Memory B cell (primary cell): ENCODE measurements around the gene TRUB1.

Source experiments
- ATAC-seq: fragments of 150-1000 bp; cut with Tn5 transposase; 2 replicates; pipeline ENCODE4 v1.10.0; 2021; ENCODE audit warnings: low read depth, mild to moderate bottlenecking, moderate library complexity
- DNase-seq, 2 donors: peaks; one replicate each; pipeline ENCODE4 v3.0.0; 2022; ENCODE audit warnings: low spot score in 2 of 2
- H3K27ac Mint-ChIP-seq: one replicate; pipeline ENCODE4 v1.8.0; 2022; ENCODE audit warnings: mild to moderate bottlenecking, moderate library complexity, mixed read lengths
- H3K27me3 Mint-ChIP-seq: one replicate; pipeline ENCODE4 v1.8.0; 2022; ENCODE audit warnings: mixed read lengths
- H3K36me3 Mint-ChIP-seq: one replicate; pipeline ENCODE4 v1.8.0; 2022; ENCODE audit warnings: mild to moderate bottlenecking, mixed read lengths
- H3K4me1 Mint-ChIP-seq: one replicate; pipeline ENCODE4 v1.8.0; 2022; ENCODE audit warnings: mixed read lengths
- H3K4me3 Mint-ChIP-seq: one replicate; pipeline ENCODE4 v1.8.0; 2022; ENCODE audit warnings: mild to moderate bottlenecking, moderate library complexity, mixed read lengths
- H3K9me3 Mint-ChIP-seq: one replicate; pipeline ENCODE4 v1.8.0; 2022; ENCODE audit warnings: mixed read lengths

The TRUB1 gene

DNA sequence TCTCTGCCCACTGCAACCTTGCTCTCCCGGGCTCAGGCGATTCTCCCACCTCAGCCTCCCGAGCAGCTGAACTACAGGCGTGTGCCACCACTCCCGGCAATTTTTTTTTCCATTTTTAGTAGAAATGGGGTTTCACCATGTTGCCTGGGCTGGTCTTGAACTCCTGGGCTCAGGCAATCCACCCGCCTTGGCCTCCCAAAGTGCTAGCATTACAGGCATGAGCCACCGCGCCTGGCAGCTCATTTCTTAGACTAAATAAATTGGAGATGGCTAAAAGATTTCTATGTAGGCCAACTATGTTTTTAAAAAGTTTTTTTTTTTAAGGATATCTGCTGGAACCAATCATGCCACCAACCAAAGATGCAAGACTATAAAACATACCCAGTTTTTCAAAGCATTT lies 67.8 kb downstream of the TRUB1 start:
- H3K36me3 Mint-ChIP-seq = peaks cover 6% of the 10 kb centered on the region
- H3K4me3 Mint-ChIP-seq = no peak overlapping the region
- ATAC-seq = no peak
- no peak overlapping the region for H3K27ac Mint-ChIP-seq
- peaks cover 7% of the 10 kb centered on the region for H3K9me3 Mint-ChIP-seq
- DNase-seq = no peak
- H3K27me3 Mint-ChIP-seq = peaks cover 10% of the 10 kb centered on the region
- H3K4me1 Mint-ChIP-seq = peaks cover 18% of the 10 kb centered on the region

DNA sequence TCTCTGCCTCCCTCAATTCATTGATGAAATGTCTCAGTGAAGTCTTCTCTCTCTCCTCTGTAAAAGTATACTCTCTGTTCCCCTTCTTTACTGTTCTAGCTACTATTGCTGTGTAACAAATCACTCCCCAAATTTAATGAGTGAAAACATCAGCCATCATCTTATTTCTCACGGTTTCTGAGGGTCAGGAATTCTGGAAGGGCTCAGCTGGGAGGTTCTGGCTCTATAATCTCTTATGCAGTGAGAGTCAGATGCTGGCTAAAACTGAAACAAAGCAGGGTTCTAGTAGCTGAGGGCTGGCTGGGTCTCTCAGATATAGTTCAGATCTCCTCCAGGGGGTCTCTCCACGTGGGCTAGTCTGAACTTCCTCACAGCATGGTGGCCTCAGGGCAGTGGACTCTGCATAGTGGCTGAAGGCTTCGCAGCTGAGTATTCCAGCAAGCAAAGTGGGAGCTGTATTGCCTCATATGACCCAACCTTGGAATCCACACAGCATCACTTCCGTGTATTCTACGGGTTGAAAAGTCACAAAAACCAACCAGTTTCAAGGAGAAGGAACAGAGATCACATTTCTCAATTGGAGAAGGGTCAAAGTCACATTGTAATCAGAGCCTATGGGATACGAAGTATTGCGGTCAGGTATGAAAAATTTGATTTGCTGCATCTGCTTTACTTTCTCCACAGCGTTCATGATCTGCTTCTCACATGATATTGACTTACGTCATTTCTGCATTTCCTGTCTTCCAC lies 80.4 kb downstream of the TRUB1 start:
- Mint-ChIP-seq H3K27me3 (peaks cover 8% of the 10 kb centered on the region), H3K36me3 (no peaks in the 10 kb centered on the region), H3K27ac (no peak overlapping the region)

DNA sequence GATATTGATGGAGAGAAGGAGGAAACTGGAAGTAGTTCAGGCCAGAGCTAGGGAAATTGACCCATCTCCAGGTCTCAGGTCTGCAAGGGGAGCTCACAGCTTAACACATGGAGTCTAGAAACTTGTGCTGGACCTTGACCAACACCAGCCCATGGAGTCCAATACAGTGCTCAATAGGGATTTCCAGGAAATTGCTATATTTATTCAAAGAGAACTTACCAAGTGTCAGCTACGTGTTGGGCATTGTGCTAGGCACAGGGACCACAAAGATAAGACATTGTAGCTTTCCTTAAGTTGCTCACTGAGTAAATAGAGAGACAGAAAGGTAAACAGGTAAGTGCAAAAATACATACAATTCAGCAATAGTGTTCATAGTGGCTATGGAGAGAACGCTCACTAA lies 82.5 kb downstream of the TRUB1 start:
- Mint-ChIP-seq H3K27ac (no peak overlapping the region), H3K27me3 (peaks cover 5% of the 10 kb centered on the region), H3K4me1 (peaks cover 14% of the 10 kb centered on the region), H3K9me3 (no peaks in the 10 kb centered on the region), H3K4me3 (no peak overlapping the region), H3K36me3 (no peaks in the 10 kb centered on the region)
- DNase-seq = no peak
- ATAC-seq = no peak

More for the DNA sequence above, 80.4 kb downstream of the TRUB1 start:
- Mint-ChIP-seq H3K9me3 (no peaks in the 10 kb centered on the region), H3K4me3 (no peak overlapping the region), H3K4me1 (peaks cover 11% of the 10 kb centered on the region)
- ATAC-seq (no peak), DNase-seq (no peak)

DNA sequence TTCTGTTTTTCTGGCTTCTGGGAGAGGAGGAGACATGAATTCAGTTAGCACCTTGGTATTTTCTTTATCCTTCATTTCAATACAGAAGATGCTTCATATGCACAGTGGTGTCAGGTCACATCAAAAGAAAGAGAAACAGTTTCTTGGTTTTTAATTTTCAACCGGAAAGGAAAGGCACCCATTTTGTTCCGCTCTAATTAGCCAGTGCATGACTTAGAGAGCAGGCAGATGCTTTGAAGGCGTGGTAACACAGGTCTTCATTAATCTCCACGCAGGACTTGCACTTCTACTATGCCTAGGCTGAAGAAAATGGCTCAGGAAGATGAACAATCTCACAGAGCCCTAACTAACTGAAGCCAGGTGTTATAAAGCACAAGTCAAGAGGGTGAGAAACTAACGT lies 84.7 kb downstream of the TRUB1 start:
- ATAC-seq (peak; percentile 81), DNase-seq (no peak)
- Mint-ChIP-seq H3K27ac (peak overlapping the region; percentile 79), H3K9me3 (no peaks in the 10 kb centered on the region), H3K4me3 (peak overlapping the region; percentile 45), H3K4me1 (peaks cover 14% of the 10 kb centered on the region), H3K36me3 (no peaks in the 10 kb centered on the region), H3K27me3 (no peaks in the 10 kb centered on the region)

DNA sequence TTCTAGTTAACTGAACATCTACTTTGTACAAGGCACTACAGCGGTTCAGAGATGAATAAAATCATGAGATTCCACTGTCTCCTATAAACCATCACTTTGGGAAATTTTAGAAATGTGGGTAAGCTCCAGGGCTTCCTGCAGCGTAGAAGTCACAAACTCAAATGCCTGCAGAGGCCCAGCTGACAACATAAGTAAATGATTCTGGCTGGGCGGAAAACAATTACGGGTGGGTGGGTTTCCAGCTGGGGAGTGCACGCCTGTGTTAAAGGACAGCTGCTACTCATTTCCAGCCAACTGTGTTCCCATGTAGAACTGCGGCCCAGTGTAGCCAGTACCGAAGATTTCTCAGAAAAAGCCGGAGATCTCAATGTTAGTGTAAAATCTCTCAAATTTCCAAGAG lies 85.7 kb downstream of the TRUB1 start:
- Mint-ChIP-seq H3K27ac (no peak overlapping the region), H3K36me3 (no peaks in the 10 kb centered on the region), H3K27me3 (no peaks in the 10 kb centered on the region), H3K4me1 (peaks cover 11% of the 10 kb centered on the region), H3K4me3 (no peak overlapping the region), H3K9me3 (no peaks in the 10 kb centered on the region)
- DNase-seq (no peak), ATAC-seq (no peak)

DNA sequence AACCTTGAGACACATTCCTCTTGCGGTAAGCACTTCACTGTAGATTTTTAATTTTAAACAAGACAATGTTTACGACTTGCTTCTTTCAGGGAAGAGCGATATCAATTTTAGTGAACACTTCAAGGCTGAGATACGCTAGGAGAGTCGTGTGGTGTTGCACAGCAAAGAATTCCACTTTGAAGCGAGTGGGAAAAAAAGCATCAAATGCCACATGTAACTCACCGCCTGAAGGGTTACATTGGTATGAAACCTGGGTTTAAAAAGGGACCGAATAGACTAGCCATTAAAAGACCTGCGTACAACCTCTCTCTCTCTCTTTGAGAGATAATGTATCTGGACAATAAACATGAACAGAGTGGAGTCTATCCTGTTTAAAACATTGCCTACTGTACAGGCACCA lies 86.4 kb downstream of the TRUB1 start:
- DNase-seq (no peak), ATAC-seq (no peak)
- Mint-ChIP-seq H3K27me3 (no peaks in the 10 kb centered on the region), H3K9me3 (no peaks in the 10 kb centered on the region), H3K4me3 (no peak overlapping the region), H3K4me1 (peaks cover 6% of the 10 kb centered on the region), H3K36me3 (no peaks in the 10 kb centered on the region), H3K27ac (no peak overlapping the region)

DNA sequence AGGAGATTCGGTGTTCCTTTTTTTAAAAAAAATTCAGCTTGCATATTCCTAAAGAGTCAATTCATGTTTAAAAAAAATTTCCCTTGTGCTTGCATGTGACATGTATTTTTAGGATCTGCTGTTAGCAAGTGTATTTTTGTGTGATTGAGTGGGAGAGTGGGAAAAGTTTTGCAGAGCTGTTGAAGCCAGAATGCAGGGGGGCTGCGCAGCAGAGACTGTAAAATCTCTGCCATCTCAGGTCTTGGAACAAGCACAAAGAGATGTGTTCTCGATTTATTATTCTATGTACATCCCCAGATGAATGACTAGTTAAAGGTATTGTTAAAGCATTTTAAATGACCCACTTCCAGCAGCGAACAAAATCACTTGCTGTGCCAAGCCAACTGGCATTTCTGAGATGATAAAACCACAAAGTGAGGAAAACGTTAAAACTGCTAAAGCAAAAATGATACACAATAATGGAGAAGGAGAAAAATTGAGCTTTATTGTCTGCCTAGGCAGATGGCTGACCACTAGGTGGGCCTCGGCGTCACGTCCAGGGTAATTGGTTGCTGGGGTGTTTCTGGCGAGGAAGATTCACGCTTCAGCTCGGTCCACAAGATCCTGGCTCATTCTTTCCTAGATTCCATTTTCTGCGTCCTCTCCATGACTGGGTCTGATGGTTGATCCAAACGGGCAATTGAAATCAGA lies 88.2 kb downstream of the TRUB1 start:
- no peak overlapping the region for H3K4me3 Mint-ChIP-seq
- no peak overlapping the region for H3K27ac Mint-ChIP-seq
- H3K36me3 Mint-ChIP-seq = no peaks in the 10 kb centered on the region
- DNase-seq = no peak
- H3K27me3 Mint-ChIP-seq = no peaks in the 10 kb centered on the region
- H3K9me3 Mint-ChIP-seq = no peaks in the 10 kb centered on the region
- no peak for ATAC-seq
- H3K4me1 Mint-ChIP-seq = peaks cover 6% of the 10 kb centered on the region

DNA sequence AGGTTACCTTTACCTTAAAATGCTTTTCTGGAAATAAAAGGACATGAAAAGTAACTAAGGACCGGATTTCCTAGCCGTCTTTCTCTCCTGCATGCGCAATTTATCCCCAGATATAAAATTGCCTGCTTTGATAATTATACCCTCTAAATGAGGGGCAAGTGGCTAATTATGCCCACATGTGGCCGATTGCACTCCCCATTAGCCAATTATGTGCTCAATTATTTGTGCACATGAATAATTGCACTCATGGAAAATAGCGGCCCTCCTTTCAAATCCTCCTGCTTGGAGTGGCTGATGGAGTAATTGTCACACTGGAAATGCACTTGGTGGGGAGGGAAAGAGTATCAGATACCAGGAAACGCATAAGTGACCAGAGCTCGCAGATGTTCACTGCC lies 88.7 kb downstream of the TRUB1 start:
- Mint-ChIP-seq H3K27ac (no peak overlapping the region), H3K27me3 (no peaks in the 10 kb centered on the region), H3K36me3 (no peaks in the 10 kb centered on the region), H3K4me1 (peaks cover 6% of the 10 kb centered on the region), H3K9me3 (no peaks in the 10 kb centered on the region), H3K4me3 (no peak overlapping the region)
- DNase-seq (no peak), ATAC-seq (no peak)
